ENCODE measurements around the gene SHC2. TPM values are rescaled to one million over a fixed set of nuclear protein-coding genes. Genes with fewer than 3 reads are reported as not detected.
A peak's percentile ranks its signal among the peaks of the same experiment; 100 is the strongest.

Gene SHC2
- total and polyA plus RNA-seq, 2 of the 13 experiments (the other 11 are each of a cell fraction or from before 2014, with no cell fraction given): 9.0 to 18.3 TPM

DNA sequence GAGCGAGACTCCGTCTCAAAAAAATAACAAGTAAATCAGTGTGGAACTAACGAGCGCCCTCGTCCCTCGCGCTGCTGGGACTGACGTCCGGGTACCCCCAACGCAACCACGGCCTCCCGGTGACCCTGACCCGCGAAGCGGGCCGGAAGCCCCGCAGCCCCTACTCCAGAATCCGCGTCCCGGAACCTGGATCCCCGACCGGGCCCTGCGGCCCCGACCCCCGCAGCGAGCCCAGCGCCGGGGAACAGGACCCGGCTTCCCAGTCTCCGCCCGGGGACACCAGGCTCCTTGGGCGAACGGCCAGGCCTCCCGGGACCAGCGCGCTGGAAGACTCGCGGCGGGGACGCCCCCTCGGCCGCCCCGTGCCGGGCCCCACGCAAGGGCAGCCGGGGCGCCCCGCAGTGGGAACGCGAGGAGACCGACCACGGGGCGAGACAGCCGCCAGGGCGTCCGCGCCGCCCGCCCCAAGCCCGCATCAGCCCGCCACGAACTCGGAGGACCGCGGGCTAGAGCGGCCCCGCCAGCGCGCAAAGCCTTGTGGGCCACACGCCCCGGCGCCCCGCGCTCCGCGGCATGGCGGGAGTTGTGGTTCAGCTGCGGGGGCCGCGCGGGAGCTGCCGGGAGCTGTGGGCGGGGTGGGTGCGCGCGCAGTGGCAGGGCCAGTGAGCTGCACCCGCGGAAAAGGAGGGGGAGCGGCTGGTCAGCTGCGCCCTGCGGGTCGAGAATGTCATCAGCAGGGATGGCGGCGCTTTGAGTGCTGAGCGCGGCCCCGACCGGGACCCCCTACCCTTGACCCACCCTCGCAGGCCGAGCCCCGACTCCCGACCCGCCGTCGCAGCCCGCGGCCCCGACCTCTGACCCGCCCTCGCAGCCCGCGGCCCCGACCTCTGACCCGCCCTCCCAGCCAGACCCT is 27.9 kb upstream of the SHC2 start (continued):
- TF ChIP-seq, protein P1, sequence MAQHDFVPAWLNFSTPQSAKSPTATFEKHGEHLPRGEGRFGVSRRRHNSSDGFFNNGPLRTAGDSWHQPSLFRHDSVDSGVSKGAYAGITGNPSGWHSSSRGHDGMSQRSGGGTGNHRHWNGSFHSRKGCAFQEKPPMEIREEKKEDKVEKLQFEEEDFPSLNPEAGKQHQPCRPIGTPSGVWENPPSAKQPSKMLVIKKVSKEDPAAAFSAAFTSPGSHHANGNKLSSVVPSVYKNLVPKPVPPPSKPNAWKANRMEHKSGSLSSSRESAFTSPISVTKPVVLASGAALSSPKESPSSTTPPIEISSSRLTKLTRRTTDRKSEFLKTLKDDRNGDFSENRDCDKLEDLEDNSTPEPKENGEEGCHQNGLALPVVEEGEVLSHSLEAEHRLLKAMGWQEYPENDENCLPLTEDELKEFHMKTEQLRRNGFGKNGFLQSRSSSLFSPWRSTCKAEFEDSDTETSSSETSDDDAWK (CRISPR knock-in tag; IDR thresholded peaks at IDR 0.05): no peak
- TF ChIP-seq KLF15 (CRISPR knock-in tag; IDR thresholded peaks at IDR 0.05; ENCODE audit: borderline replicate concordance) (no peak), ESRRA (CRISPR knock-in tag; IDR thresholded peaks at IDR 0.05; ENCODE audit: low read depth) (peak; percentile 81; the same call in 1 of the 2 replicates), ASH2L (IDR thresholded peaks at IDR 0.05; ENCODE audit: insufficient read length, low read depth, low read length) (peak; percentile 57), TCF12 (IDR thresholded peaks at IDR 0.05) (no peak), TCF12 (CRISPR knock-in tag; IDR thresholded peaks at IDR 0.05) (peak; percentile 18; the same call in 1 of the 2 replicates), ZSCAN29 (CRISPR knock-in tag; conservative IDR thresholded peaks at IDR 0.05) (no peak; the same call in 1 of the 2 replicates), TAF1 (CRISPR knock-in tag; IDR thresholded peaks at IDR 0.05) (peak; percentile 69), PHF5A (CRISPR knock-in tag; IDR thresholded peaks at IDR 0.05; ENCODE audit: low read depth, unreplicated experiment) (no peak), ZNF430 (CRISPR knock-in tag; IDR thresholded peaks at IDR 0.05) (peak; percentile 90), RBM22 (optimal IDR thresholded peaks at IDR 0.05; ENCODE audit: low read length) (no peak), ZNF12 (CRISPR knock-in tag; IDR thresholded peaks at IDR 0.05) (peak; percentile 23; the same call in 1 of the 2 replicates), ZNF547 (CRISPR knock-in tag; IDR thresholded peaks at IDR 0.05) (peak; percentile 76; the same call in 1 of the 2 replicates)
- TF ChIP-seq, protein P2, sequence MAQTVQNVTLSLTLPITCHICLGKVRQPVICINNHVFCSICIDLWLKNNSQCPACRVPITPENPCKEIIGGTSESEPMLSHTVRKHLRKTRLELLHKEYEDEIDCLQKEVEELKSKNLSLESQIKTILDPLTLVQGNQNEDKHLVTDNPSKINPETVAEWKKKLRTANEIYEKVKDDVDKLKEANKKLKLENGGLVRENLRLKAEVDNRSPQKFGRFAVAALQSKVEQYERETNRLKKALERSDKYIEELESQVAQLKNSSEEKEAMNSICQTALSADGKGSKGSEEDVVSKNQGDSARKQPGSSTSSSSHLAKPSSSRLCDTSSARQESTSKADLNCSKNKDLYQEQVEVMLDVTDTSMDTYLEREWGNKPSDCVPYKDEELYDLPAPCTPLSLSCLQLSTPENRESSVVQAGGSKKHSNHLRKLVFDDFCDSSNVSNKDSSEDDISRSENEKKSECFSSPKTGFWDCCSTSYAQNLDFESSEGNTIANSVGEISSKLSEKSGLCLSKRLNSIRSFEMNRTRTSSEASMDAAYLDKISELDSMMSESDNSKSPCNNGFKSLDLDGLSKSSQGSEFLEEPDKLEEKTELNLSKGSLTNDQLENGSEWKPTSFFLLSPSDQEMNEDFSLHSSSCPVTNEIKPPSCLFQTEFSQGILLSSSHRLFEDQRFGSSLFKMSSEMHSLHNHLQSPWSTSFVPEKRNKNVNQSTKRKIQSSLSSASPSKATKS (CRISPR knock-in tag; IDR thresholded peaks at IDR 0.05): no peak
- TF ChIP-seq, protein P3, sequence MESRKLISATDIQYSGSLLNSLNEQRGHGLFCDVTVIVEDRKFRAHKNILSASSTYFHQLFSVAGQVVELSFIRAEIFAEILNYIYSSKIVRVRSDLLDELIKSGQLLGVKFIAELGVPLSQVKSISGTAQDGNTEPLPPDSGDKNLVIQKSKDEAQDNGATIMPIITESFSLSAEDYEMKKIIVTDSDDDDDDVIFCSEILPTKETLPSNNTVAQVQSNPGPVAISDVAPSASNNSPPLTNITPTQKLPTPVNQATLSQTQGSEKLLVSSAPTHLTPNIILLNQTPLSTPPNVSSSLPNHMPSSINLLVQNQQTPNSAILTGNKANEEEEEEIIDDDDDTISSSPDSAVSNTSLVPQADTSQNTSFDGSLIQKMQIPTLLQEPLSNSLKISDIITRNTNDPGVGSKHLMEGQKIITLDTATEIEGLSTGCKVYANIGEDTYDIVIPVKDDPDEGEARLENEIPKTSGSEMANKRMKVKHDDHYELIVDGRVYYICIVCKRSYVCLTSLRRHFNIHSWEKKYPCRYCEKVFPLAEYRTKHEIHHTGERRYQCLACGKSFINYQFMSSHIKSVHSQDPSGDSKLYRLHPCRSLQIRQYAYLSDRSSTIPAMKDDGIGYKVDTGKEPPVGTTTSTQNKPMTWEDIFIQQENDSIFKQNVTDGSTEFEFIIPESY (CRISPR knock-in tag; IDR thresholded peaks at IDR 0.05): 0 out of 2 replicates have a peak, but pooled peaks have one; percentile 8
- TF ChIP-seq, protein P4, sequence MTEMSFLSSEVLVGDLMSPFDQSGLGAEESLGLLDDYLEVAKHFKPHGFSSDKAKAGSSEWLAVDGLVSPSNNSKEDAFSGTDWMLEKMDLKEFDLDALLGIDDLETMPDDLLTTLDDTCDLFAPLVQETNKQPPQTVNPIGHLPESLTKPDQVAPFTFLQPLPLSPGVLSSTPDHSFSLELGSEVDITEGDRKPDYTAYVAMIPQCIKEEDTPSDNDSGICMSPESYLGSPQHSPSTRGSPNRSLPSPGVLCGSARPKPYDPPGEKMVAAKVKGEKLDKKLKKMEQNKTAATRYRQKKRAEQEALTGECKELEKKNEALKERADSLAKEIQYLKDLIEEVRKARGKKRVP (CRISPR knock-in tag; IDR thresholded peaks at IDR 0.05): peak in 1 of 2 experiments; percentile 66; a peak in 2 of 4 replicates
- TF ChIP-seq, protein P5, sequence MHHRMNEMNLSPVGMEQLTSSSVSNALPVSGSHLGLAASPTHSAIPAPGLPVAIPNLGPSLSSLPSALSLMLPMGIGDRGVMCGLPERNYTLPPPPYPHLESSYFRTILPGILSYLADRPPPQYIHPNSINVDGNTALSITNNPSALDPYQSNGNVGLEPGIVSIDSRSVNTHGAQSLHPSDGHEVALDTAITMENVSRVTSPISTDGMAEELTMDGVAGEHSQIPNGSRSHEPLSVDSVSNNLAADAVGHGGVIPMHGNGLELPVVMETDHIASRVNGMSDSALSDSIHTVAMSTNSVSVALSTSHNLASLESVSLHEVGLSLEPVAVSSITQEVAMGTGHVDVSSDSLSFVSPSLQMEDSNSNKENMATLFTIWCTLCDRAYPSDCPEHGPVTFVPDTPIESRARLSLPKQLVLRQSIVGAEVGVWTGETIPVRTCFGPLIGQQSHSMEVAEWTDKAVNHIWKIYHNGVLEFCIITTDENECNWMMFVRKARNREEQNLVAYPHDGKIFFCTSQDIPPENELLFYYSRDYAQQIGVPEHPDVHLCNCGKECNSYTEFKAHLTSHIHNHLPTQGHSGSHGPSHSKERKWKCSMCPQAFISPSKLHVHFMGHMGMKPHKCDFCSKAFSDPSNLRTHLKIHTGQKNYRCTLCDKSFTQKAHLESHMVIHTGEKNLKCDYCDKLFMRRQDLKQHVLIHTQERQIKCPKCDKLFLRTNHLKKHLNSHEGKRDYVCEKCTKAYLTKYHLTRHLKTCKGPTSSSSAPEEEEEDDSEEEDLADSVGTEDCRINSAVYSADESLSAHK (CRISPR knock-in tag; IDR thresholded peaks at IDR 0.05; ENCODE audit: borderline replicate concordance): no peak
- TF ChIP-seq, protein P6, sequence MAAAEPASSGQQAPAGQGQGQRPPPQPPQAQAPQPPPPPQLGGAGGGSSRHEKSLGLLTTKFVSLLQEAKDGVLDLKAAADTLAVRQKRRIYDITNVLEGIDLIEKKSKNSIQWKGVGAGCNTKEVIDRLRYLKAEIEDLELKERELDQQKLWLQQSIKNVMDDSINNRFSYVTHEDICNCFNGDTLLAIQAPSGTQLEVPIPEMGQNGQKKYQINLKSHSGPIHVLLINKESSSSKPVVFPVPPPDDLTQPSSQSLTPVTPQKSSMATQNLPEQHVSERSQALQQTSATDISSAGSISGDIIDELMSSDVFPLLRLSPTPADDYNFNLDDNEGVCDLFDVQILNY (CRISPR knock-in tag; conservative IDR thresholded peaks at IDR 0.05): peak; percentile 83
